Smooth muscle cell (in vitro differentiated cells): ENCODE measurements around the gene GPBP1L1. TPM values are rescaled to one million over a fixed set of nuclear protein-coding genes. Genes with fewer than 3 reads are reported as not detected.

Experiments used
- DNase-seq: peaks from one replicate; lab custom pipeline; 2025; ENCODE audit not compliant: unreplicated experiment; lab: John Stamatoyannopoulos, UW
- H2AFZ ChIP-seq: fragments of 200-600 bp; sonication (generic); 2 replicates; pipeline ENCODE4 v1.6.0; 2016; ENCODE audit warnings: antibody characterized with exemption, low read depth, mild to moderate bottlenecking
- H3F3A ChIP-seq: fragments of 200-600 bp; sonication (generic); 2 replicates; pipeline ENCODE4 v1.6.0; 2017; ENCODE audit warnings: antibody characterized with exemption, low read depth
- H3K27ac ChIP-seq: fragments of 200-600 bp; sonication (generic); 2 replicates; pipeline ENCODE4 v1.5.1; 2016; ENCODE audit warnings: low read depth, mild to moderate bottlenecking
- H3K27me3 ChIP-seq: fragments of 200-600 bp; sonication (generic); 2 replicates; pipeline ENCODE4 v1.6.1; 2016; ENCODE audit warnings: low read depth, mild to moderate bottlenecking
- H3K36me3 ChIP-seq: fragments of 200-600 bp; sonication (generic); 2 replicates; pipeline ENCODE4 v1.5.1; 2016; ENCODE audit warnings: low read depth
- H3K4me1 ChIP-seq: fragments of 200-600 bp; sonication (generic); 2 replicates; pipeline ENCODE4 v1.5.1; 2016; ENCODE audit warnings: low read depth
- H3K4me2 ChIP-seq: fragments of 200-600 bp; sonication (generic); 2 replicates; pipeline ENCODE4 v1.6.0; 2016; ENCODE audit warnings: mild to moderate bottlenecking
- H3K4me3 ChIP-seq: fragments of 200-600 bp; sonication (generic); 2 replicates; pipeline ENCODE4 v1.5.1; 2016; ENCODE audit warnings: mild to moderate bottlenecking
- H3K79me2 ChIP-seq: fragments of 200-600 bp; sonication (generic); 2 replicates; pipeline ENCODE4 v1.6.0; 2016; ENCODE audit warnings: low read depth, mild to moderate bottlenecking
- H3K9ac ChIP-seq: fragments of 200-600 bp; sonication (generic); 2 replicates; pipeline ENCODE4 v1.6.0; 2016; ENCODE audit warnings: low read depth
- H3K9me3 ChIP-seq: fragments of 200-600 bp; sonication (generic); replicated peaks from 2 replicates; pipeline ENCODE4 v1.5.1; 2016; ENCODE audit warnings: low read depth
- H4K20me1 ChIP-seq: fragments of 200-600 bp; sonication (generic); 2 replicates; pipeline ENCODE4 v1.6.0; 2016; ENCODE audit warnings: low read depth
- CTCF ChIP-seq: fragments of 200-600 bp; sonication (generic); IDR thresholded peaks from 2 replicates; pipeline ENCODE4 v1.5.1; 2017; ENCODE audit warnings: borderline replicate concordance, mild to moderate bottlenecking, antibody characterized with exemption; ENCODE audit not compliant: insufficient read depth, poor library complexity, severe bottlenecking
- WGBS: methylation state at CpG from one replicate; pipeline ENCODE4 v1.1.7; 2016; ENCODE audit warnings: low lambda C conversion rate; 5-methylcytosine and 5-hydroxymethylcytosine counted together
- polyA plus RNA-seq: library from polyadenylated mRNA; unstranded; fragments of >200 nt; fragmentation: Nextera tagmentation; extraction: Ambion mirVana; gene quantifications from 2 replicates; pipeline ENCODE4 v1.2.1, GENCODE V29; 2016
- total RNA-seq: library from RNA; depleted of rRNA; stranded (reverse); fragments of >200 nt; gene quantifications from 2 replicates; pipeline ENCODE4 v1.2.3, GENCODE V29; 2014

The GPBP1L1 gene
- total and polyA plus RNA-seq, 2 experiments from 2014 or later, result 51.9 to 93.2 TPM

GRCh38 chr1:45615885-45616284, 70.4 kb downstream of the GPBP1L1 start:
- no peak overlapping the region for H3K9ac ChIP-seq
- H3K9me3 ChIP-seq, result no peaks in the 10 kb centered on the region
- H3K4me1 ChIP-seq, result no peaks in the 10 kb centered on the region
- no peaks in the 10 kb centered on the region for H3K79me2 ChIP-seq
- H4K20me1 ChIP-seq, result peaks cover 13% of the 10 kb centered on the region
- H3F3A ChIP-seq, result no peaks in the 10 kb centered on the region
- no peaks in the 10 kb centered on the region for H3K27me3 ChIP-seq
- peaks cover 20% of the 10 kb centered on the region for H3K36me3 ChIP-seq
- no peak overlapping the region for H2AFZ ChIP-seq
- DNase-seq, result no peak
- no peak overlapping the region for H3K4me3 ChIP-seq
- WGBS, result 100% methylated on average over 1 of the region's 1 CpG
- H3K27ac ChIP-seq, result no peak overlapping the region
- no peak for TF ChIP-seq CTCF
- H3K4me2 ChIP-seq, result no peak overlapping the region

GRCh38 chr1:45612941-45613579, 73.3 kb downstream of the GPBP1L1 start:
- H3K79me2 ChIP-seq, result no peaks in the 10 kb centered on the region
- 81% methylated on average over 8 of the region's 8 CpGs for WGBS
- H3K27me3 ChIP-seq, result no peaks in the 10 kb centered on the region
- H3K4me1 ChIP-seq, result no peaks in the 10 kb centered on the region
- no peak overlapping the region for H3K4me2 ChIP-seq
- DNase-seq, result no peak
- H3K27ac ChIP-seq, result no peak overlapping the region
- H3F3A ChIP-seq, result no peaks in the 10 kb centered on the region
- peaks cover 13% of the 10 kb centered on the region for H4K20me1 ChIP-seq
- H2AFZ ChIP-seq, result no peak overlapping the region
- H3K36me3 ChIP-seq, result peaks cover 20% of the 10 kb centered on the region
- no peak overlapping the region for H3K4me3 ChIP-seq
- no peaks in the 10 kb centered on the region for H3K9me3 ChIP-seq
- H3K9ac ChIP-seq, result no peak overlapping the region
- TF ChIP-seq CTCF, result no peak

- Histone ChIP-seq H3F3A (no peaks in the 10 kb centered on the region), H3K4me1 (no peaks in the 10 kb centered on the region), H4K20me1 (peaks cover 19% of the 10 kb centered on the region), H3K79me2 (no peaks in the 10 kb centered on the region), H2AFZ (no peak overlapping the region), H3K36me3 (peaks cover 10% of the 10 kb centered on the region), H3K27ac (no peak overlapping the region), H3K9me3 (no peaks in the 10 kb centered on the region), H3K27me3 (no peaks in the 10 kb centered on the region), H3K9ac (no peak overlapping the region), H3K4me3 (no peak overlapping the region), H3K4me2 (no peak overlapping the region)
- WGBS, result 99% methylated on average over 10 of the region's 10 CpGs
- TF ChIP-seq CTCF, result no peak
- DNase-seq, result no peak
Measured at GRCh38 chr1:45610589-45611226, 75.6 kb downstream of the GPBP1L1 start.
